Measurements from ENCODE around the gene GMDS. TPM values are rescaled to one million over a fixed set of nuclear protein-coding genes. Genes with fewer than 3 reads are reported as not detected.

Gene GMDS
- total RNA-seq, 1 experiment from 2014 or later = 10.0 TPM

- DNase-seq (ENCODE audit: low read depth) = no peak
Observed at GRCh38 chr6:2099870-2100269, 145.5 kb downstream of the GMDS start.

- DNase-seq (ENCODE audit: low read depth) = no peak
Observed at GRCh38 chr6:2097464-2097863, 147.9 kb downstream of the GMDS start.

GRCh38 chr6:2094642-2095041 is 150.8 kb downstream of the GMDS start:
- DNase-seq (ENCODE audit: low read depth) = no peak

GRCh38 chr6:2086326-2086965 is 159.0 kb downstream of the GMDS start:
- DNase-seq (ENCODE audit: low read depth) = no peak

- DNase-seq (ENCODE audit: low read depth) = no peak
Observed at GRCh38 chr6:2085657-2086056, 159.7 kb downstream of the GMDS start.

GRCh38 chr6:2081155-2082138 is 164.0 kb downstream of the GMDS start:
- no peak for DNase-seq (ENCODE audit: low read depth)

GRCh38 chr6:2078888-2079287 is 166.5 kb downstream of the GMDS start:
- no peak for DNase-seq (ENCODE audit: low read depth)

GRCh38 chr6:2077826-2078225 is 167.6 kb downstream of the GMDS start:
- DNase-seq (ENCODE audit: low read depth) = no peak

- no peak for DNase-seq (ENCODE audit: low read depth)
Observed at GRCh38 chr6:2073476-2073875, 171.9 kb downstream of the GMDS start.

- no peak for DNase-seq (ENCODE audit: low read depth)
Observed at GRCh38 chr6:2072453-2072852, 173.0 kb downstream of the GMDS start.

GRCh38 chr6:2063547-2063946 is 181.9 kb downstream of the GMDS start:
- DNase-seq (ENCODE audit: low read depth) = no peak

GRCh38 chr6:2061880-2062279 is 183.5 kb downstream of the GMDS start:
- DNase-seq (ENCODE audit: low read depth) = no peak

GRCh38 chr6:2055911-2056310 is 189.5 kb downstream of the GMDS start:
- DNase-seq (ENCODE audit: low read depth) = no peak

- DNase-seq (ENCODE audit: low read depth) = no peak
Observed at GRCh38 chr6:2055143-2055542, 190.3 kb downstream of the GMDS start.

GRCh38 chr6:2054516-2055067 is 190.8 kb downstream of the GMDS start:
- no peak for DNase-seq (ENCODE audit: low read depth)

GRCh38 chr6:2053691-2054090 is 191.7 kb downstream of the GMDS start:
- DNase-seq (ENCODE audit: low read depth) = no peak

GRCh38 chr6:2047855-2048254 is 197.6 kb downstream of the GMDS start:
- no peak for DNase-seq (ENCODE audit: low read depth)

GRCh38 chr6:2044192-2044591 is 201.2 kb downstream of the GMDS start:
- no peak for DNase-seq (ENCODE audit: low read depth)

GRCh38 chr6:2042956-2043648 is 202.3 kb downstream of the GMDS start:
- DNase-seq (ENCODE audit: low read depth) = no peak

- peak; percentile 26 for DNase-seq (ENCODE audit: low read depth)
Observed at GRCh38 chr6:2038092-2038491, 207.3 kb downstream of the GMDS start.

GRCh38 chr6:2037237-2037926 is 208.0 kb downstream of the GMDS start:
- DNase-seq (ENCODE audit: low read depth) = no peak

GRCh38 chr6:2036710-2037023 is 208.7 kb downstream of the GMDS start:
- no peak for DNase-seq (ENCODE audit: low read depth)

All from Daoy (cell line).